ENCODE measurements around the gene PHF5A. TPM values are rescaled to one million over a fixed set of nuclear protein-coding genes. Genes with fewer than 3 reads are reported as not detected.

Gene PHF5A
- total and polyA plus RNA-seq, 4 donors, result 15.8 to 31.7 (median 23.2) TPM

DNA sequence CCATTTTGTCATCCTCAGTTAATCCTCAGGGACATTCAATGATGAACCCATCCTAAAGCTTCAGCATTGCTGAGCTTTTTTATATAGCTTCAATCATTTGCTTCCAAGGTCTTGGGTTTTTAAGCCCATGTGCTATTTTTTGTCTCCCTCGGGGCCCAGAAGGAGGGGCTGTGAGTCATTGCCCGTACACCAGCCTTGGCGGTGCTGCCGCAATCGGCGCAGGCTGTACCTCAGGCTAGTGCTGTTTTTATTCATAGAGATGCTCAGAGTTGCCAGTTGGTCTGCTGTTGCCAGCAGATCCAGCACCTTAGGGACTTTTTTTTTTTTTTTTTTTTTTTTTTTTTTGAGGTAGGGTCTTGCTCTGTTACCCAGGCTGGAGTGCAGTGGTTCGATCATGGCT, 35.9 kb upstream of the PHF5A start:
- H3K9me3 ChIP-seq (ENCODE audit: control insufficient read depth in 4 of 4, low read length in 3 of 4), result no peaks in the 10 kb centered on the region
- TF ChIP-seq ATF3 (IDR thresholded peaks at IDR 0.05) (no peak), FOXA1 (IDR thresholded peaks at IDR 0.05) (no peak), MAX (IDR thresholded peaks at IDR 0.05) (no peak), RAD21 (IDR thresholded peaks at IDR 0.05) (no peak), HNF4A (conservative IDR thresholded peaks at IDR 0.05) (no peak), JUND (IDR thresholded peaks at IDR 0.05) (no peak), YY1 (IDR thresholded peaks at IDR 0.05) (no peak), FOXA2 (IDR thresholded peaks at IDR 0.05) (no peak), HNF4G (IDR thresholded peaks at IDR 0.05) (no peak), CTCF (IDR thresholded peaks at IDR 0.05; ENCODE audit: low read depth, low read length, missing input control) (no peak), NR2F2 (IDR thresholded peaks at IDR 0.05) (no peak), GABPA (IDR thresholded peaks at IDR 0.05 in 1 of 2, conservative IDR thresholded peaks at IDR 0.05 in 1 of 2) (no peak), RXRA (IDR thresholded peaks at IDR 0.05) (no peak), ZBTB33 (IDR thresholded peaks at IDR 0.05) (no peak), TAF1 (conservative IDR thresholded peaks at IDR 0.05) (no peak), REST (IDR thresholded peaks at IDR 0.05) (no peak), EGR1 (IDR thresholded peaks at IDR 0.05; ENCODE audit: low read depth in 2 of 2) (no peak), SP1 (IDR thresholded peaks at IDR 0.05) (no peak)
- DNase-seq (ENCODE audit: low spot score), result no peak
- no peak overlapping the region for H3K4me3 ChIP-seq (ENCODE audit: low read depth in 1 of 3, low read length in 3 of 3)
- H3K27ac ChIP-seq (ENCODE audit: low read depth in 1 of 2, low read length in 2 of 2), result no peak overlapping the region
- no peak overlapping the region for H3K9ac ChIP-seq (ENCODE audit: low read depth in 1 of 2, low read length in 2 of 2)
- H3K4me1 ChIP-seq (ENCODE audit: control insufficient read depth in 4 of 4, insufficient read depth in 4 of 4, low read length in 3 of 4), result peaks cover 0 to 10% (median 0%) of the 10 kb centered on the region in 4 donors
- no peaks in the 10 kb centered on the region for H3K27me3 ChIP-seq (ENCODE audit: control insufficient read depth in 4 of 4, insufficient read depth in 4 of 4, low read length in 3 of 4)
- peaks cover 1 to 44% (median 33%) of the 10 kb centered on the region in 4 donors for H3K36me3 ChIP-seq (ENCODE audit: control insufficient read depth in 4 of 4, insufficient read depth in 3 of 4, low read depth in 1 of 4, low read length in 3 of 4)
- 90% methylated on average over 7 of the region's 7 CpGs for WGBS

All from liver (tissue), 9 donors.